NB4 (cell line): ENCODE measurements around the gene SNCG.

Experiments
- DNase-seq: peaks from one replicate; pipeline ENCODE4 v3.0.0; 2010; ENCODE audit warnings: low read depth
- H3K4me3 ChIP-seq: one replicate; pipeline ENCODE4 v1.5.1; 2011; ENCODE audit warnings: mild to moderate bottlenecking, low read depth, low read length, moderate library complexity
- MAX ChIP-seq: IDR thresholded peaks from 2 replicates; pipeline ENCODE4 v1.6.1; 2011; ENCODE audit warnings: low read depth, low read length
- MYC ChIP-seq: IDR thresholded peaks from 2 replicates; pipeline ENCODE4 v1.6.1; 2011; ENCODE audit warnings: low read depth, low read length
- POLR2A ChIP-seq: IDR thresholded peaks from 2 replicates; pipeline ENCODE4 v1.6.1; 2011; ENCODE audit warnings: mild to moderate bottlenecking; ENCODE audit not compliant: insufficient read length; ENCODE audit errors: extremely low read depth
- TF ChIP-seq, protein P1 (sequence below): IDR thresholded peaks from one replicate; pipeline ENCODE4 v1.5.1; 2012; ENCODE audit warnings: low read depth, low read length

Gene SNCG

DNA sequence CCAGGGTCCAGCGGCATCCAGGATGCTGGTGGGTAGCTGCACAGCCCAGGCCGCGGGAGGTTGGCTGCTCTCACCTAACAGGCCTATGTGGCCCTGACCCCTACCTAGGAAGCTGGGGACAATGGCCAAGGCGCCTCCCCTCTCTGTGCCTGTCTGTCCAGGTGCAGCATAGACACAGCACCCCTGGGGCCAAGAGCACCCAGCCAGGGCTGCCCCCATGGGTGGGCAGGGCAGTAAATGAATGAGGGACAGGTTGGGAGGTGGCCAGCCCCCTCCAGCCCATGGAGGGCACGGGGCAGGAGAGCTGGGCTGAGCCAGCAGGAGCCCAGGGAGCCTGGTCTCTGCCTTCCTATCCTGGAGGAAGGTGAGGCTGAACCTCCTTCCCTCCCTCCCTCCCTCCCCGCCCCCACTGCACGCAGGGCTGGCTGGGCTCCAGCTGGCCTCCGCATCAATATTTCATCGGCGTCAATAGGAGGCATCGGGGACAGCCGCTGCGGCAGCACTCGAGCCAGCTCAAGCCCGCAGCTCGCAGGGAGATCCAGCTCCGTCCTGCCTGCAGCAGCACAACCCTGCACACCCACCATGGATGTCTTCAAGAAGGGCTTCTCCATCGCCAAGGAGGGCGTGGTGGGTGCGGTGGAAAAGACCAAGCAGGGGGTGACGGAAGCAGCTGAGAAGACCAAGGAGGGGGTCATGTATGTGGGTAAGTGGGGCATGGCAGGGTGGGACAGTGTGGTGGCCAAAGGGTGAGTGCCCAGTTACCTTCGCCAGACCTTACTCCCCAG, at the start of gene SNCG:
TSS of gene SNCG (plus strand) at position 484 of the 785 bp plus-strand sequence. CDS start at position 583, 99 bp downstream.
- no peak within 1 kb of the TSS for H3K4me3 ChIP-seq
- TF ChIP-seq POLR2A (no peak), MAX (no peak), MYC (no peak)
- TF ChIP-seq, protein P1, sequence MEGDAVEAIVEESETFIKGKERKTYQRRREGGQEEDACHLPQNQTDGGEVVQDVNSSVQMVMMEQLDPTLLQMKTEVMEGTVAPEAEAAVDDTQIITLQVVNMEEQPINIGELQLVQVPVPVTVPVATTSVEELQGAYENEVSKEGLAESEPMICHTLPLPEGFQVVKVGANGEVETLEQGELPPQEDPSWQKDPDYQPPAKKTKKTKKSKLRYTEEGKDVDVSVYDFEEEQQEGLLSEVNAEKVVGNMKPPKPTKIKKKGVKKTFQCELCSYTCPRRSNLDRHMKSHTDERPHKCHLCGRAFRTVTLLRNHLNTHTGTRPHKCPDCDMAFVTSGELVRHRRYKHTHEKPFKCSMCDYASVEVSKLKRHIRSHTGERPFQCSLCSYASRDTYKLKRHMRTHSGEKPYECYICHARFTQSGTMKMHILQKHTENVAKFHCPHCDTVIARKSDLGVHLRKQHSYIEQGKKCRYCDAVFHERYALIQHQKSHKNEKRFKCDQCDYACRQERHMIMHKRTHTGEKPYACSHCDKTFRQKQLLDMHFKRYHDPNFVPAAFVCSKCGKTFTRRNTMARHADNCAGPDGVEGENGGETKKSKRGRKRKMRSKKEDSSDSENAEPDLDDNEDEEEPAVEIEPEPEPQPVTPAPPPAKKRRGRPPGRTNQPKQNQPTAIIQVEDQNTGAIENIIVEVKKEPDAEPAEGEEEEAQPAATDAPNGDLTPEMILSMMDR, result no peak
- no peak for DNase-seq

- no peak for DNase-seq
- TF ChIP-seq MYC (no peak), POLR2A (no peak), MAX (no peak)
- TF ChIP-seq, protein P1, result no peak
- no peak overlapping the region for H3K4me3 ChIP-seq
Observed at GRCh38 chr10:86914734-86915133, 43.7 kb upstream of the SNCG start.

DNA sequence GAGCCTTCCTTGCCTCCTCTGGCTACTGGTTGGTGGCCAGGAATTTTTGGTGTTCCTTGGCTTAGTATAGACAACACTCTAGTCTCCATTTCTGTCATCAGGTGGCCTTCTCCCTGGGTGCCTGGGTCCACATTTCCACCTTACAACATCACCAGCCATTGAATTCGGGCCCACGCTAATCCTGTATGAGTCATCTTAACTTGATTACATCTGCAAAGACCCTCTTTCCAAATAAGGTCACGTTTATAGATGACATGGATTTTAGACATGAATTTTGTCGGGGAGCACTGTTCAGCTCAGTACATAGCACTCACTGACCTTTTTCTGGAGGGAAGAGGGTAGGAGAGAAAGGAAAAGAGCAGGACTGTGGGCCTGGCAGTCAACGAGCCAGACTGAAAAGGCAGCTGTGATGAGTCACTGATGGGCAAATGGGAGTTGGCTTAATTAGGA, 40.4 kb upstream of the SNCG start:
- DNase-seq, result no peak
- no peak for TF ChIP-seq MYC
- TF ChIP-seq, protein P1, result no peak
- no peak for TF ChIP-seq POLR2A
- TF ChIP-seq MAX, result no peak

DNA sequence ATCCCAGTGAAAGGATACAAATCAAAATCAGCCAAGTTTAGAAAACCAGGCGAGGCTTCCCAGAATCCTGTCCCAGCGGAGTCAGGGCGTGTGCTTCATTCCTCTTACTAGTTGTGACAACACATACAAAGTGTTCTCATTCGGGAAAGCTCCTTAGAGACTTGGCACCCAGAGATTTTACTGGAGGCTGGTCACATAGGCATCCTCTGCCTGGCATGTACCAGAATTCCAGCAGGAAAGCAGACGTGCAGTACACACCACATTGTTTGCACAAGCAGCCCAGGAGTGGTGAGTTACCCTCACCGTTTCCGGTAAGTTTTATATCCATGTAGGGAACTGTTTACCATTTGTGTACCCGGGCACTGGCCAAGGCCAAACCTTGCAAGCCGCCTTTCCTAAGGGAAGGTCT, 35.8 kb upstream of the SNCG start:
- TF ChIP-seq MYC (no peak), MAX (no peak), POLR2A (no peak)
- TF ChIP-seq, protein P1, result no peak
- no peak overlapping the region for H3K4me3 ChIP-seq
- no peak for DNase-seq

More for the DNA sequence above, 40.4 kb upstream of the SNCG start:
- H3K4me3 ChIP-seq, result no peak overlapping the region

DNA sequence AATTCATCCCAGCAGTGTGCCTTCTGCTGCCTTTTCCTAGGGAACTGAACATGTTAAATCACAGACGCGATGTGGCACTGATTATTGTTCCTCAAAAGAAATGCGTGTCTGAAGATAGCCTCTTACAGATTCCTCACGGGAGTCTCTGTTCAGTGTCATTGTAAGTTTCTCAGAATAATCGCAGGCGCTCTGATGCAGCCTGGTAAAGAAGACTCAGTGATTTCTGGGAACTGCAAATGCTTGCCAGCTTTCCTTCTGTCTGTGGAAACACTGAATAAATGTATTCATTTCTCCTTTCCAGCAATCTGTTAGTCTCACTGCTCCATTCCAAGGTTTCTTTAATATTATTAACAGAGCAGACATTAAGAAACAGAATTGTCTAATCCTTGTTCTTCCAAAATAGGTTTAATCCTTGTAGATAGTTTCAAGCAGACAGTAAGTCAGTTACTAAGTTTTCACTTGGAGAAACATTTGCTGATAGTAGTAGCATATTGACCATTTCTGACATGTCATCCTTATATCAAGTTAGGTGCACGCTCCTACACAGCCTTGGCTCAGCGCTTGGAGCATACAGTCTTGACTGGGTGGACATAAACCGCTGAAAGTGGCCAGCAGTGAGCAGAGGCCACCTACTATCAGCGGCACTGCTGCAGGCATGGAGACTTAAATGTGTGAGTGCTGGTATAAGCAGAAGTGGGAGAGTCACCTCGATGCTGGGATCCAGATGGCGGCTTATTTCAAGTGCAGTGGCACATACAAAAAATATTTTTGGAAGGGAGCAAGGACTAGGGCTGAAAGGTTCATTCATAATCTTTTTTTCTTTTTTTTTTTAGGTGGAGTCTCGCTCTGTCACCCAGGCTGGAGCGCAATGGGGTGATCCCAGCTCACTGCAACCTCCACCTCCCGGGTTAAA, 28.7 kb upstream of the SNCG start:
- TF ChIP-seq, protein P1, result no peak
- TF ChIP-seq MYC (no peak), MAX (no peak), POLR2A (no peak)
- no peak overlapping the region for H3K4me3 ChIP-seq
- no peak for DNase-seq
